Measurements from ENCODE around the gene LPCAT3. TPM values are rescaled to one million over a fixed set of nuclear protein-coding genes. Genes with fewer than 3 reads are reported as not detected.

Gene LPCAT3
- total RNA-seq, 1 experiment from 2014 or later = 54.3 TPM

DNA sequence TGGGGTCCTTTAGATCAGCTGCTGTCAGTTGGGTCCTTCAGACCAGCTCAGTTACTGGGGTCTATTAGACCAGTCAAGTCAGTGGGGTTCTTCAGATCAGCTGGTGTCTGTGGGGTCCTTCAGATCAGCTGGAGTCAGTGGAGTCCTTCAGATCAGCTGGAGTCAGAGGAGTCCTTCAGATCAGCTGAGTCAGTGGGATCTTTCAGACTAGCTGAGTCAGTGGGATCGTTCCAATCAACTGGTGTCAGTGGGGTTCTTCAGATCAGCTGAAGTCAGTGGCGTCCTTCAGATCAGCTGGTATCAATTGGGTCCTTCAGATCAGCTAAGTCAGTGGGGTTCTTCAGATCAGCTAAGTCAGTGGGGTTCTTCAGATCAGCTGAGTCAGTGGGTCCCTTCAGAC is 14.7 kb upstream of the LPCAT3 start:
- TF ChIP-seq TCF7L2 (IDR thresholded peaks at IDR 0.05; ENCODE audit: low read depth, low read length) (no peak), REST (IDR thresholded peaks at IDR 0.05; ENCODE audit: insufficient read depth in 1 of 2, low read depth in 2 of 2, low read length in 1 of 2) (no peak), SIN3A (IDR thresholded peaks at IDR 0.05; ENCODE audit: borderline replicate concordance, insufficient read depth, low read depth, low read length) (no peak), POLR2AphosphoS5 (IDR thresholded peaks at IDR 0.05; ENCODE audit: low read depth, low read length) (no peak)
- TF ChIP-seq, protein P1, sequence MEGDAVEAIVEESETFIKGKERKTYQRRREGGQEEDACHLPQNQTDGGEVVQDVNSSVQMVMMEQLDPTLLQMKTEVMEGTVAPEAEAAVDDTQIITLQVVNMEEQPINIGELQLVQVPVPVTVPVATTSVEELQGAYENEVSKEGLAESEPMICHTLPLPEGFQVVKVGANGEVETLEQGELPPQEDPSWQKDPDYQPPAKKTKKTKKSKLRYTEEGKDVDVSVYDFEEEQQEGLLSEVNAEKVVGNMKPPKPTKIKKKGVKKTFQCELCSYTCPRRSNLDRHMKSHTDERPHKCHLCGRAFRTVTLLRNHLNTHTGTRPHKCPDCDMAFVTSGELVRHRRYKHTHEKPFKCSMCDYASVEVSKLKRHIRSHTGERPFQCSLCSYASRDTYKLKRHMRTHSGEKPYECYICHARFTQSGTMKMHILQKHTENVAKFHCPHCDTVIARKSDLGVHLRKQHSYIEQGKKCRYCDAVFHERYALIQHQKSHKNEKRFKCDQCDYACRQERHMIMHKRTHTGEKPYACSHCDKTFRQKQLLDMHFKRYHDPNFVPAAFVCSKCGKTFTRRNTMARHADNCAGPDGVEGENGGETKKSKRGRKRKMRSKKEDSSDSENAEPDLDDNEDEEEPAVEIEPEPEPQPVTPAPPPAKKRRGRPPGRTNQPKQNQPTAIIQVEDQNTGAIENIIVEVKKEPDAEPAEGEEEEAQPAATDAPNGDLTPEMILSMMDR (IDR thresholded peaks at IDR 0.05) = no peak
- Histone ChIP-seq H3K4me3 (ENCODE audit: low read depth in 2 of 2, low read length in 2 of 2) (no peak overlapping the region), H3K4me1 (ENCODE audit: control insufficient read depth, insufficient read depth, low read length) (no peaks in the 10 kb centered on the region), H3K36me3 (ENCODE audit: control insufficient read depth, insufficient read depth, low read length) (no peaks in the 10 kb centered on the region), H3K27ac (ENCODE audit: low read length) (no peak overlapping the region), H3K9me3 (ENCODE audit: control insufficient read depth, insufficient read depth, low read depth, low read length) (no peaks in the 10 kb centered on the region), H3K27me3 (ENCODE audit: control insufficient read depth, insufficient read depth, low read length) (no peaks in the 10 kb centered on the region)
- BruUV-seq (replicated peaks) = no TSS peak
- ATAC-seq (no peak), DNase-seq (ENCODE audit: low read depth, low spot score) (no peak)
- in situ Hi-C loops (cut with HindIII; ENCODE audit: low pct_unique_long_range_greater_than_20kb, low sequenced_read_pairs) = no loop called here
- ChIA-PET CTCF (interaction anchor here (0.6 kb wide), 1 partner anchor 8 kb away, joined by 3 read pairs; no protein-coding TSS in a partner anchor), POLR2A (no interaction called here)
- intact Hi-C loops (cut with micrococcal nuclease; ENCODE audit: unreplicated experiment) = no loop called here

DNA sequence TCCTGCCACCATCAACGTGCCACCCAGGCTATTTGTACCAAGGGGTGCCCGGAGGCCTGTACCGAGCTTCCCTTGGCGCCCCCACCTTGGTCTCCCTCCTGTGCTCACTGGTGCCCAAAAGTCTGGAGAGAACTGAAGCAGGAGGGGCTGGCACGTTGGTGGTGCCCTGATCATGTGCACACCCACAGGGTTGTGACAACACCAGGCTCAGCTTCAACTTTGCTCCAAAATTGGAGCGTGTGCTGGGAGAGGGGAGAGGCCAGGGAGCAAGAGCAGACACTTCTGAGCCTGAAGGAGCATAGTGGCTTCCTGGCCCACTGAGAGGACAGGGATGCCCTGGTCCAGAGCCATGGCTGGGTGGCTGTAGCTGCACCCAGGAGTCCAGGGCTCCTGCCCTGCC is 13.0 kb upstream of the LPCAT3 start:
- Histone ChIP-seq H3K36me3 (ENCODE audit: control insufficient read depth, insufficient read depth, low read length) (no peaks in the 10 kb centered on the region), H3K27ac (ENCODE audit: low read length) (no peak overlapping the region), H3K27me3 (ENCODE audit: control insufficient read depth, insufficient read depth, low read length) (no peaks in the 10 kb centered on the region), H3K4me1 (ENCODE audit: control insufficient read depth, insufficient read depth, low read length) (no peaks in the 10 kb centered on the region), H3K4me3 (ENCODE audit: low read depth in 2 of 2, low read length in 2 of 2) (no peak overlapping the region), H3K9me3 (ENCODE audit: control insufficient read depth, insufficient read depth, low read depth, low read length) (no peaks in the 10 kb centered on the region)
- no peak for DNase-seq (ENCODE audit: low read depth, low spot score)
- no peak for TF ChIP-seq POLR2AphosphoS5 (IDR thresholded peaks at IDR 0.05; ENCODE audit: low read depth, low read length)
- TF ChIP-seq, protein P1 (IDR thresholded peaks at IDR 0.05) = no peak
- no peak for TF ChIP-seq TCF7L2 (IDR thresholded peaks at IDR 0.05; ENCODE audit: low read depth, low read length)
- no peak for TF ChIP-seq SIN3A (IDR thresholded peaks at IDR 0.05; ENCODE audit: borderline replicate concordance, insufficient read depth, low read depth, low read length)
- TF ChIP-seq REST (IDR thresholded peaks at IDR 0.05; ENCODE audit: insufficient read depth in 1 of 2, low read depth in 2 of 2, low read length in 1 of 2) = no peak
- intact Hi-C loops (cut with micrococcal nuclease; ENCODE audit: unreplicated experiment) (no loop called here), in situ Hi-C loops (cut with HindIII; ENCODE audit: low pct_unique_long_range_greater_than_20kb, low sequenced_read_pairs) (no loop called here)
- POLR2A ChIA-PET = no interaction called here
- ATAC-seq = no peak
- CTCF ChIA-PET = no interaction called here
- no TSS peak for BruUV-seq (replicated peaks)

All from Panc1 (cell line).